ENCODE results near the gene C10orf143.

The C10orf143 gene

DNA sequence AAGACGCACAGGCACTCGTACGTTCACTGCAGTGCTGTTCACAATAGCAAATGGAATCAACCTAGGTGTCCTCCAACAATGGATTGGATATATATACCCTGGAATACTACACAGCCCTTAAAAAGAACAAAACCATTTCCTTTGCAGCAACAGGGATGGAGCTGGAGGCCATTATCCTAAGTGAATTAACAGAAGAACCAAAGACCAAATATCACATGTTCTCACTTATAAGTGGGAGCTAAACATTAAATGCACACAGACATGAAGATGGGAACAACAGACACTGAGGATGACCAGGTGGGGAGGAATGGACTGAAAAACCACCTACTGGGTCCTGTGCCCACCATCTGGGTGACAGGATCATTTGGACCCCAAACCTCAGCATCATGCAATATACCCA lies 94.5 kb downstream of the C10orf143 start:
- no peak for TF ChIP-seq CTCF (conservative IDR thresholded peaks at IDR 0.05; ENCODE audit: low read depth, low read length)
- DNase-seq (ENCODE audit: low read depth), result no peak
- H3K4me3 ChIP-seq (ENCODE audit: low read length), result no peak overlapping the region

DNA sequence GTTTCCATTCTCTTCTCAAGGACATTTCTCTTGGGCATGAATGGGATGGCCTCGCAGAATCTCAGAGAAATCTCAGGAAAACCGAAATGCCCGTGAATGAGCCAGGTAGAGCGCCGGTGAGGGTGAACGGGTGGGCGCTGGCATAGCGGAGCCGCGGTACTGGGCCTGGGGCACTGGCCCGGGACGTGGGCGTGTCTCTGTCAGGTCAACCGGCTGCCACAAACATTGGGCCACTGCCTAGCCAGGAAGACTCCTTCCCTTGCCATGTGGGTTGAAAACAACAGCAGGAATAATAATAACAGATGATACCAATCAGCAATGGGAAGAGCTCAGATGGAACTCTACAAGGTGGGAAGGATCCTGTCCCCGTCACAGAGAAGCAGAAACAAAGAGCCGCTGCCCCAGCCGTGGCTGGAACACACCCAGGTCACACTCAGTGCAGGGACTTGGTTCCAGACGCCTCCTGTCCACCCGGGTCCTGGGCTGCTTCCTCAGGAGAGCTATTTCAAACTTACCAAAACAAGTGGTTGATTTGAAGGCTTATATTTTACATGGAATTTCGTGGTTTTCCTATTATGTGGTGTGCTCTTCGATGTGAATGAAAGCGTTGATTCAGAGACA lies 95.4 kb downstream of the C10orf143 start:
- H3K4me3 ChIP-seq (ENCODE audit: low read length), result no peak overlapping the region
- no peak for TF ChIP-seq CTCF (conservative IDR thresholded peaks at IDR 0.05; ENCODE audit: low read depth, low read length)
- DNase-seq (ENCODE audit: low read depth), result no peak

DNA sequence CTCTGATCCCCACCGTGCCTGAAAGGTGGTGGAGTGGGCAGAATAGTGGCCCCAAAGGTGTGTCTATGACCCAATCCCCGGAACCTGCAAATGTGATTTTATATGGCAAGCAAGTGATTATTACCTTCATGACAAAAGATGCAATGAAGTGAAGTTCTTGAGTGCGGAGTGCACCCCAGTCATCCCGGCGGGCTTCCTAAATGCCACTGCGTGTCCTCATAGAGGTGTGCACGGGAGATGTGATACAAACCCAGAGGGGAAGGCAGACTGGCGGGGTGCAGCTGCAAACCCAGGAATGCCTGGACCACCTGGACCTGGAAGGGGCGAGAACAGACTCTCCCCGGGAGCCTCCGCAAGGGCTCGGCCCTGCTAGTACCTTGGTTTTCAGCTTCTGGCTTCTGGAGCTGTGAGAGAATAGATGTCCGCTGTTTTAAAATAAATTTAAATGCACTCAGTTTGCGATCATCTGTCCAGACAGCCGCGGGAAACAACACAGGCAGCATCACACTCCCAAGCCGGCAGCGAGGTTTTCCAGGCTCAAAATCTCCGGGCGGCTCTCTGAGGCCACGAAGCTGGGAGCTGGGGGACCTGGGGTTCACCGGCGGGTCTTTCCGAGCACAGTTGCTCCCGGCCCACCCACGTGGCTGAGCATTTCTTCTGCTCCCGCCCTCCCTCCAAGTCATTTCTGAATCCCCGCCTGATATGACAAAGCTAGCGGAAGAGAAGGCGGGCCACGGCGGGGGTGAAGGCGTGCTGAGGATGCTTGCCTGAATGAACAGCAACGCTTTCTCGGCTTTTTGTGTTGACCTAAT lies 96.2 kb downstream of the C10orf143 start:
- no peak for DNase-seq (ENCODE audit: low read depth)
- H3K4me3 ChIP-seq (ENCODE audit: low read length), result no peak overlapping the region
- no peak for TF ChIP-seq CTCF (conservative IDR thresholded peaks at IDR 0.05; ENCODE audit: low read depth, low read length)

Measured in retinal pigment epithelial cell (primary cell).